RPMI7951 (cell line): ENCODE measurements around the gene TNFAIP8L1. TPM values are rescaled to one million over a fixed set of nuclear protein-coding genes. Genes with fewer than 3 reads are reported as not detected.

Source experiments
- DNase-seq: peaks from one replicate; pipeline ENCODE4 v3.0.0-alpha.2; 2012; ENCODE audit warnings: low read depth
- total RNA-seq: library from RNA; depleted of rRNA; stranded (reverse); fragments of >200 nt; shearing (Covaris generic); gene quantifications from 2 replicates; pipeline ENCODE4 v1.2.3, GENCODE V29; 2014

The TNFAIP8L1 gene
- total RNA-seq, 1 experiment from 2014 or later: 7.7 TPM

DNA sequence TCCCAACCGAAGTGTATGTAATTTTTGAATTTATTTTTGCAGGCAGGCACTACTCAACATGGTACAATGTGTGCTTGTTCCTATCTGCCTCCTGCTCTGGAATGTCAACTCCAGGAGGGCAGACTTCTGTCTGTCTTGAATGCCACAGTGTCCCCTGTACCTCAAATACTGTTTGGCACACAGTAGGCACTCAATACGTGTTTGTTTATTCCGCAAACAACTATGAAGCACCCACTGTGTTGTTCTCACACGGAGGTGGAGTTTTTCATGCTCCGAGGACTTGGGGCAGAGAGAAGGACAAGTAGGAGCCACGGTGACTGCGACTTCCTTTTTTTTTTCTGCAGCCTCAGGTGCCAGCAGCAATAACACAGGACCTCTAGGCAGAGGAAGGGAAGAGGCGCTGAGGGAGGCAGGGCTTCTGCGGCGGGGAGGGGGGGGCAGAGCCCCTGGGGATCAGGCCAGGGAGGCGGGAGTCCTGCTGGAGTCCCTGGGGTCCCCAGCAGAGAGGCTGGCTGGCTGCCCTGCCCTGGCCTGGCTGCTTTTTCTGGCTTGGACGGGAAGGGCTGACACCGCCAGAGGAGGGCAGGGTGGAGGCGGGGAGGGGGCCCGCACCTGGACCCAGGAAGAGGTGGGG, 29.3 kb upstream of the TNFAIP8L1 start:
- DNase-seq: no peak

- DNase-seq: no peak
Measured at GRCh38 chr19:4613254-4613751, 26.0 kb upstream of the TNFAIP8L1 start.

- DNase-seq: no peak
Measured at GRCh38 chr19:4618019-4618418, 21.3 kb upstream of the TNFAIP8L1 start.

GRCh38 chr19:4619668-4620294, 19.5 kb upstream of the TNFAIP8L1 start:
- DNase-seq: no peak

- DNase-seq: no peak
Measured at GRCh38 chr19:4620675-4621074, 18.6 kb upstream of the TNFAIP8L1 start.

- no peak for DNase-seq
Measured at GRCh38 chr19:4622695-4623421, 16.5 kb upstream of the TNFAIP8L1 start.

DNA sequence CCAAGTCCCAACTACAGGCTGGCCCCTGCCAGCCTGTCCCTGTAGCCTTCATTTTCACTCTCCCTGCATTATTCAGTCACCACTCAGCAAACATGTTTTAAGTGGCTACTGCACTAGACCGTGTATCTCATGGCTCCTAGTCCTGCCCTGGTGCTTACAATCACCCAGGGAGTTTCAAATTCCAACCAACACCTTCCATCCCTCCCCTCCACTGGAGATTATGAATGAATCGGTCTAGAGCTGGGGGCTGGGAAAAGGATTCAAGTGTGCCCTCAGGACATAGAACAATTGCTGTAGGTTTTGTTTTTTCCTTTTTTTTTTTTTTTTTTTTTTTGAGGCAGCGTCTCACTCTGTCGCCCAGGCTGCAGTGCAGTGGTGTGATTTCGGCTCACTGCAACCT, 15.0 kb upstream of the TNFAIP8L1 start:
- DNase-seq: no peak

GRCh38 chr19:4624733-4625362, 14.5 kb upstream of the TNFAIP8L1 start:
- DNase-seq: peak; percentile 39

- DNase-seq: peak; percentile 90
Measured at GRCh38 chr19:4633140-4633967, 6.0 kb upstream of the TNFAIP8L1 start.

GRCh38 chr19:4635754-4636116, 3.6 kb upstream of the TNFAIP8L1 start:
- no peak for DNase-seq

DNA sequence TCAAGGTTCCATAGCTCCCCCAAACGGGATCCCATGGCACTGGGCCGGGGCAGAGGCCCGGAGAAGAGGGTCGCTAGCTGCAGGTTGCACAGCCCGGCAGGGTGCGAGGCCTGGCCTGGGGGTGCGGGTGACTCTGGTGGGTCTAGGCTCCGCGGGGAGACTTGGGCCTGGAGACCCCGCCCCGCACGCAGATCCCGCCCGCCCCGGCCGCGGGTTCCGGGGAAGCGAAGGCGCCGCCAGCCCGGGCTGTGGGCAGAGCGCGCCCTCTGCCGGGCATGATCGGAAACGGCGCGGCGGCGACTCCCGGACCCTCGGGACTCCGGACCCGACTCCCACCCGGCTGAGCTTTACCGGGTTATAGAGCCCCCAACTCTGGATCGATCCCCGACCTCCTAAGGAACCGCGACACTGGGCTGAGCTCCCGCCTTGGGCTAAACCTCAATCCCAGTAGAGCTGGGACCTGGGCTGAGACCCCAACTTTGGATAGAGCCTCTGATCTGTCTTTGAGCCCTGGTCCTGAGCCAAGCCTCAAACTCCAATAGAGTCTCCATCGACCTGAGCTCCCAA, 3.1 kb upstream of the TNFAIP8L1 start:
- DNase-seq: peak; percentile 50

DNA sequence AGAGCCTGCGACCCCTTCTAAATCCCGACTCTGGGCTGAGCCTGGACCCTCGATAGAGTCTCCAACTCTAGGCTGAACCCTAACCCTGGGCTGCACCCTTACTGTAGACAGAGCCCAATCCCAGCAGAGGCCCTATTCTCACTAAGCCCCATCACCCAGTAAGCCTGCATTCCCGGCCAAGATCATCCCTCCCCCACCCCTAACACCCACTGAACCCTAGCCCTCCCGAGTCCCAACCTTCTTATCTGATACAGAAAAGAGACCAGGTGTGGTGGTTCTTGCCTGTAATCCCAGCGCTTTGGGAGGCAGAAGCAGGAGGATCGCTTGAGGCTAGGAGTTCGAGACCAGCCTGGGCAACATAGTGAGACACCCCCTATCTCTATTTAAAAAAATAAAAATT, 2.6 kb upstream of the TNFAIP8L1 start:
- DNase-seq: no peak

- DNase-seq: no peak
Measured at GRCh38 chr19:4638317-4638716, 999 bp upstream of the TNFAIP8L1 start.

- DNase-seq: peak; percentile 47
Measured at GRCh38 chr19:4639531-4640246, 373 bp downstream of the TNFAIP8L1 start.

- no peak for DNase-seq
Measured at GRCh38 chr19:4640247-4641000, 1.1 kb downstream of the TNFAIP8L1 start.

DNA sequence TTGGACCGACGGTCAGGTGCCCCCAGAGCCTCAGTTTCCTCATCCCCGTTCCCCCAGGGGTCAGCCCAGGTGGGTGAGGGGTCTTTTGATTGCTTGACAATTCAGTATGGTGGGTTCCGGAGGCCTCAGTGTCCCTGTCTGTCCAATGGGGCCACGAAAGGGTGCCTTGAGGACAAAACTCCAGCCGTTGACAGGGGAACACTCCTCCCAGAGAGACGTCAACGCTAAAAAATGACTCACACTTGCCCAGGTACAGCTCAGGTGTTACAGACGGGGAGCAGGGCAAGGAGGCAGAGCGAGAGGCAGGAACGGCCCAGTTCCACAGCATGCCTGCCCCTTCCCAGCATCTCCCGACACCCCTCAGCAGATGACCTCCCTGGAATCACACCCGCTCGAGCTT, 1.8 kb downstream of the TNFAIP8L1 start:
- DNase-seq: no peak

GRCh38 chr19:4642625-4643024, 3.3 kb downstream of the TNFAIP8L1 start:
- no peak for DNase-seq

- no peak for DNase-seq
Measured at GRCh38 chr19:4645718-4646117, 6.4 kb downstream of the TNFAIP8L1 start.

GRCh38 chr19:4647676-4648644, 8.6 kb downstream of the TNFAIP8L1 start:
- no peak for DNase-seq
